HL-60 (cell line): ENCODE measurements around the gene GAMT.

ENCODE experiments used
- DNase-seq, 2 experiments: peaks; one replicate each; pipeline ENCODE4 v3.0.0-alpha.2; 2010 to 2020; ENCODE audit warnings: low read depth in 1 of 2, low spot score in 1 of 2
- H3K27ac ChIP-seq: fragments of 250-450 bp; sonication (Bioruptor Pico); replicated peaks from 2 replicates; pipeline ENCODE4 v1.5.1; 2020; ENCODE audit warnings: mild to moderate bottlenecking, moderate library complexity
- H3K27me3 ChIP-seq: fragments of 250-450 bp; sonication (Bioruptor Pico); 2 replicates; pipeline ENCODE4 v1.5.1; 2021; ENCODE audit warnings: mild to moderate bottlenecking, moderate library complexity; ENCODE audit not compliant: insufficient read depth, poor library complexity, severe bottlenecking
- H3K4me3 ChIP-seq: replicated peaks from 2 replicates; pipeline ENCODE4 v1.5.1; 2011; ENCODE audit warnings: mild to moderate bottlenecking, control low read depth, low read length; ENCODE audit not compliant: insufficient read depth
- CTCF ChIP-seq: IDR thresholded peaks from one replicate; pipeline ENCODE4 v1.5.1; 2011; ENCODE audit warnings: low read length, control low read depth, inconsistent platforms; ENCODE audit not compliant: insufficient read depth
- GABPA ChIP-seq: IDR thresholded peaks from 2 replicates; pipeline ENCODE4 v1.6.1; 2012; ENCODE audit warnings: low read depth
- POLR2AphosphoS5 ChIP-seq: IDR thresholded peaks from 2 replicates; pipeline ENCODE4 v1.6.1; 2012; ENCODE audit warnings: low read depth
- REST ChIP-seq: IDR thresholded peaks from 2 replicates; pipeline ENCODE4 v1.6.1; 2012; ENCODE audit warnings: low read depth; ENCODE audit not compliant: insufficient replicate concordance
- SPI1 ChIP-seq: IDR thresholded peaks from 2 replicates; pipeline ENCODE4 v1.6.1; 2012; ENCODE audit warnings: low read depth, mild to moderate bottlenecking, borderline replicate concordance

The GAMT gene

GRCh38 chr19:1374250-1374577 is 27.1 kb downstream of the GAMT start:
- Histone ChIP-seq H3K4me3 (no peak overlapping the region), H3K27ac (no peak overlapping the region), H3K27me3 (no peaks in the 10 kb centered on the region)
- no peak for DNase-seq
- TF ChIP-seq GABPA (no peak), REST (no peak), SPI1 (no peak), POLR2AphosphoS5 (no peak), CTCF (no peak)

GRCh38 chr19:1373534-1374249 is 27.6 kb downstream of the GAMT start:
- H3K4me3 ChIP-seq = no peak overlapping the region
- TF ChIP-seq CTCF = no peak
- no peak for TF ChIP-seq REST
- no peak for TF ChIP-seq SPI1
- TF ChIP-seq GABPA = no peak
- TF ChIP-seq POLR2AphosphoS5 = no peak
- DNase-seq = no peak
- no peak overlapping the region for H3K27ac ChIP-seq
- no peaks in the 10 kb centered on the region for H3K27me3 ChIP-seq

GRCh38 chr19:1373042-1373533 is 28.3 kb downstream of the GAMT start:
- Histone ChIP-seq H3K27ac (no peak overlapping the region), H3K27me3 (no peaks in the 10 kb centered on the region), H3K4me3 (no peak overlapping the region)
- TF ChIP-seq REST (no peak), SPI1 (no peak), GABPA (no peak), CTCF (no peak), POLR2AphosphoS5 (no peak)
- no peak for DNase-seq
